NCI-H345 treated with DMSO at 0.1 percent for 48 hours (cell line): ENCODE results near the gene SLC17A4.
"Not testable (repeated sequence)": the region's sequence is repeated elsewhere in the genome, so short reads cannot be mapped to it uniquely, and the experiment has no call there.

Source experiments
- DNase-seq: peaks from one replicate; lab custom pipeline; 2025; ENCODE audit not compliant: unreplicated experiment; lab: John Stamatoyannopoulos, UW

SLC17A4 gene

GRCh38 chr6:25754535-25754934 is at the start of gene SLC17A4:
TSS of gene SLC17A4 (plus strand) at chr6:25754742. CDS start at chr6:25761963, 7,221 bp downstream.
- DNase-seq: no peak

- DNase-seq: no peak
These were observed 48.1 kb upstream of the SLC17A4 start for GRCh38 chr6:25706314-25707014.

- DNase-seq: no peak
These were observed 44.8 kb upstream of the SLC17A4 start for GRCh38 chr6:25709761-25710160.

GRCh38 chr6:25710287-25710686 is 44.3 kb upstream of the SLC17A4 start:
- no peak for DNase-seq

GRCh38 chr6:25713824-25714223 is 40.7 kb upstream of the SLC17A4 start:
- DNase-seq: no peak

GRCh38 chr6:25714765-25715164 is 39.8 kb upstream of the SLC17A4 start:
- no peak for DNase-seq

GRCh38 chr6:25715794-25716193 is 38.7 kb upstream of the SLC17A4 start:
- no peak for DNase-seq

GRCh38 chr6:25717866-25718740 is 36.4 kb upstream of the SLC17A4 start:
- DNase-seq: peak; percentile 21

GRCh38 chr6:25726122-25726911 is 28.2 kb upstream of the SLC17A4 start:
- DNase-seq: no peak

- DNase-seq: no peak
These were observed 27.5 kb upstream of the SLC17A4 start for GRCh38 chr6:25727028-25727427.

- no peak for DNase-seq
These were observed 23.6 kb upstream of the SLC17A4 start for GRCh38 chr6:25730907-25731306.

GRCh38 chr6:25731721-25732120 is 22.8 kb upstream of the SLC17A4 start:
- no peak for DNase-seq

GRCh38 chr6:25732468-25733198 is 21.9 kb upstream of the SLC17A4 start:
- DNase-seq: no peak

- DNase-seq: no peak
These were observed 19.3 kb upstream of the SLC17A4 start for GRCh38 chr6:25735261-25735660.

- DNase-seq: no peak
These were observed 10.7 kb upstream of the SLC17A4 start for GRCh38 chr6:25743868-25744267.

GRCh38 chr6:25745836-25746235 is 8.7 kb upstream of the SLC17A4 start:
- no peak for DNase-seq

GRCh38 chr6:25746968-25747367 is 7.6 kb upstream of the SLC17A4 start:
- no peak for DNase-seq

- DNase-seq: no peak
These were observed 7.1 kb upstream of the SLC17A4 start for GRCh38 chr6:25747477-25747876.

- no peak for DNase-seq
These were observed 6.5 kb upstream of the SLC17A4 start for GRCh38 chr6:25748049-25748448.

GRCh38 chr6:25748601-25749517 is 5.7 kb upstream of the SLC17A4 start:
- DNase-seq: not testable (repeated sequence)
